ENCODE results near the gene FAM13A. TPM values are rescaled to one million over a fixed set of nuclear protein-coding genes. Genes with fewer than 3 reads are reported as not detected.

The FAM13A gene
- total and polyA plus RNA-seq, 10 donors: 2.7 to 24.9 (median 18.3) TPM

GRCh38 chr4:88821522-88821921, 235.5 kb downstream of the FAM13A start:
- Histone ChIP-seq H3K27ac (peak overlapping the region in 4 of 8 donors; percentile 75 to 89 (median 87)), H3K9me3 (no peaks in the 10 kb centered on the region), H3K36me3 (no peaks in the 10 kb centered on the region), H3K27me3 (replicated peaks in 1 of 7) (no peaks in the 10 kb centered on the region), H3K4me3 (peak overlapping the region in 3 of 8 donors; percentile 39 to 67 (median 49)), H3K4me1 (peaks cover 0 to 64% (median 44%) of the 10 kb centered on the region in 6 donors)
- TF ChIP-seq POLR2A (IDR thresholded peaks at IDR 0.05) (no peak), POLR2AphosphoS5 (IDR thresholded peaks at IDR 0.05) (no peak), CTCF (IDR thresholded peaks at IDR 0.05 in 8 of 11, conservative IDR thresholded peaks at IDR 0.05 in 3 of 11) (no peak)
- 39 to 81% (median 48%) methylated on average over 2 of the region's 2 CpGs for WGBS, 5 donors
- no peak for DNase-seq
- intact Hi-C loops (cut with DNase I; ENCODE audit: low total_unique reads): no loop called here

GRCh38 chr4:88820698-88821415, 236.1 kb downstream of the FAM13A start:
- no peak for DNase-seq
- WGBS, 5 donors: 79 to 89% (median 81%) methylated on average over 10 of the region's 10 CpGs
- Histone ChIP-seq H3K27ac (peak overlapping the region in 1 of 8 donors; percentile 87), H3K36me3 (no peaks in the 10 kb centered on the region), H3K9me3 (no peaks in the 10 kb centered on the region), H3K27me3 (replicated peaks in 1 of 7) (no peaks in the 10 kb centered on the region), H3K4me3 (peak overlapping the region in 3 of 8 donors; percentile 39 to 67 (median 49)), H3K4me1 (peaks cover 0 to 69% (median 47%) of the 10 kb centered on the region in 6 donors)
- TF ChIP-seq POLR2AphosphoS5 (IDR thresholded peaks at IDR 0.05) (no peak), CTCF (IDR thresholded peaks at IDR 0.05 in 8 of 11, conservative IDR thresholded peaks at IDR 0.05 in 3 of 11) (no peak), POLR2A (IDR thresholded peaks at IDR 0.05) (no peak)
- intact Hi-C loops (cut with DNase I; ENCODE audit: low total_unique reads): no loop called here

GRCh38 chr4:88819818-88820697, 236.9 kb downstream of the FAM13A start:
- TF ChIP-seq CTCF (IDR thresholded peaks at IDR 0.05 in 8 of 11, conservative IDR thresholded peaks at IDR 0.05 in 3 of 11) (no peak), POLR2A (IDR thresholded peaks at IDR 0.05) (no peak), POLR2AphosphoS5 (IDR thresholded peaks at IDR 0.05) (no peak)
- intact Hi-C loops (cut with DNase I; ENCODE audit: low total_unique reads): loop anchor here (5.0 kb wide), 1 partner anchor 202 kb away; no protein-coding TSS in a partner anchor
- peak overlapping the region in 3 of 8 donors; percentile 39 to 67 (median 49) for H3K4me3 ChIP-seq

More at GRCh38 chr4:88819818-88820697, 236.9 kb downstream of the FAM13A start:
- DNase-seq: no peak
- Histone ChIP-seq H3K27me3 (replicated peaks in 1 of 7) (no peaks in the 10 kb centered on the region), H3K9me3 (no peaks in the 10 kb centered on the region), H3K27ac (no peak overlapping the region), H3K36me3 (no peaks in the 10 kb centered on the region), H3K4me1 (peaks cover 0 to 69% (median 47%) of the 10 kb centered on the region in 6 donors)
- 66 to 84% (median 70%) methylated on average over 5 of the region's 5 CpGs for WGBS, 5 donors
